Heart right ventricle (tissue), 16 donors: ENCODE measurements around the gene ATP11A. TPM values are rescaled to one million over a fixed set of nuclear protein-coding genes. Genes with fewer than 3 reads are reported as not detected.

ENCODE experiments used
- ATAC-seq, 8 donors: fragments of 200-7000 bp; cut with Tn5 transposase; one replicate each; pipeline ENCODE4 v1.9.1; 2020; ENCODE audit warnings: mild to moderate bottlenecking in 8 of 8, moderate library complexity in 8 of 8, moderate number of reproducible peaks in 1 of 8
- DNase-seq, 2 donors: peaks; one replicate each; pipeline ENCODE4 v3.0.0-alpha.2; 2020
- H3K27ac ChIP-seq, 10 donors: fragments of 200-600 bp; sonication (generic) in 2 of 10; one replicate each; pipeline versions ENCODE4 v1.5.0 to v1.8.0; 2020 to 2022; ENCODE audit warnings: mild to moderate bottlenecking in 3 of 10
- H3K27me3 ChIP-seq, 7 donors: fragments of 200-600 bp; one replicate each; pipeline ENCODE4 v1.8.0; 2021 to 2022; ENCODE audit warnings: mild to moderate bottlenecking in 2 of 7
- H3K36me3 ChIP-seq, 9 donors: fragments of 200-600 bp; sonication (generic) in 1 of 9; one replicate each; pipeline versions ENCODE4 v1.5.0 to v1.8.0; 2020 to 2022; ENCODE audit warnings: mild to moderate bottlenecking in 2 of 9
- H3K4me1 ChIP-seq, 9 donors: fragments of 200-600 bp; sonication (generic) in 1 of 9; one replicate each; pipeline versions ENCODE4 v1.5.0 to v1.8.0; 2020 to 2022; ENCODE audit warnings: mild to moderate bottlenecking in 4 of 9
- H3K4me3 ChIP-seq, 10 donors: fragments of 200-600 bp; sonication (generic) in 2 of 10; one replicate each; pipeline versions ENCODE4 v1.5.0 to v1.8.0; 2020 to 2022; ENCODE audit warnings: mild to moderate bottlenecking in 7 of 10, moderate library complexity in 2 of 10
- H3K9me3 ChIP-seq, 11 donors: fragments of 200-600 bp in 10 of 11; sonication (generic) in 2 of 11; one replicate each; pipeline versions ENCODE4 v1.5.0 to v1.8.0; 2013 to 2022; ENCODE audit warnings: mild to moderate bottlenecking in 2 of 11, control low read depth in 1 of 11, moderate library complexity in 1 of 11
- CTCF ChIP-seq, 9 donors: fragments of 200-600 bp; sonication (generic) in 2 of 9; IDR thresholded peaks; one replicate each; pipeline versions ENCODE4 v1.5.0 to v1.8.0; 2021 to 2022; ENCODE audit warnings: antibody characterized with exemption in 9 of 9, mild to moderate bottlenecking in 5 of 9, moderate library complexity in 1 of 9
- WGBS, 2 donors: extraction: QIAGEN DNeasy Blood & Tissue Kit; methylation state at CpG; one replicate each; pipeline ENCODE4 v1.1.7; 2013; ENCODE audit warnings: inconsistent platforms in 1 of 2; 5-methylcytosine and 5-hydroxymethylcytosine counted together
- intact Hi-C, 10 donors: fragments of 100-400 bp; cut with DNase I; formaldehyde crosslinking; loops; one replicate each; pipeline versions ENCODE4 v1.11.1 to v1.14.2; 2022
- polyA plus RNA-seq, 2 donors: library from polyadenylated mRNA; stranded (reverse); fragments of 200-250 nt; gene quantifications; one replicate each; pipeline ENCODE4 v1.2.3, GENCODE V29; 2013
- total RNA-seq, 10 donors: library from RNA; stranded (reverse); fragmentation: NEBNext Ultra II Directional in 3 of 10; extraction: Animal tissue kit (Norgen Biotek cat#: 25700) in 3 of 10; gene quantifications; one replicate each; pipeline versions ENCODE4 v1.2.1 to v1.2.4, GENCODE V29; 2021 to 2023
- donor health status: Arrhythmogenic right ventricular cardiomyopathy.
- donor health status: ischemic (EF 13 %, LVEDD 7.1; RV severe dilation, severe dysfunction).
- donor health status: healthy with polysubstance abuse.
- donor health status: DM: no; HTN: yes; CAD: no.
- donor health status: DM: no; HTN: no; CAD: no.
- donor health status: ischemic (EF 25% LVEDD 6.9; RV normal size, moderate dysfunction).
- donor health status: ischemic (EF 25% LVEDD 5.7; RV mildly dilated, moderate dysfunction).
- donor health status: healthy.
- donor health status: DM: yes; HTN: yes; CAD: no.
- donor health status: Ischemic cardiomyopathy.
- donor health status: ischemic (EF 35%, LVEDD 5.7; RV mildly dilated, moderate dysfunction).
- donor health status: nonischemic (EF 11% LVEDD 7.7; RV severe dilation, severe dysfunction).
- donor health status: DM: yes; HTN: yes; CAD: no.
- donor health status: PGD.
- donor health status: ischemic (EF 29% LVEDD 5.4; RV normal size, mild dysfunction).
- donor health status: nonischemic (EF 23%, LVEDD 6.1; RV moderate dilation, normal function).

The ATP11A gene
- total and polyA plus RNA-seq, 12 donors: 20.0 to 164 (median 107) TPM

- intact Hi-C loops: no loop called here
- H3K4me1 ChIP-seq: peaks cover 0 to 10% (median 0%) of the 10 kb centered on the region in 9 donors
- no peaks in the 10 kb centered on the region for H3K9me3 ChIP-seq
- no peak for TF ChIP-seq CTCF (IDR thresholded peaks at IDR 0.05)
- WGBS, 2 donors: 71 to 76% methylated on average over 10 of the region's 10 CpGs
- H3K27ac ChIP-seq: no peak overlapping the region
- no peak for DNase-seq
- no peaks in the 10 kb centered on the region for H3K27me3 ChIP-seq
- ATAC-seq: no peak
- no peak overlapping the region for H3K4me3 ChIP-seq
- H3K36me3 ChIP-seq: peaks cover 0 to 97% (median 54%) of the 10 kb centered on the region in 9 donors
Observed at GRCh38 chr13:112824429-112824828, 134.6 kb downstream of the ATP11A start.

- intact Hi-C loops: no loop called here
- no peak for ATAC-seq
- DNase-seq: no peak
Observed at GRCh38 chr13:112825071-112825470, 135.2 kb downstream of the ATP11A start.

GRCh38 chr13:112825875-112826274 is 136.0 kb downstream of the ATP11A start:
- WGBS, 2 donors: 89 to 96% methylated on average over 6 of the region's 6 CpGs
- H3K4me3 ChIP-seq: no peak overlapping the region
- intact Hi-C loops: no loop called here
- no peaks in the 10 kb centered on the region for H3K9me3 ChIP-seq
- no peak overlapping the region for H3K27ac ChIP-seq
- H3K27me3 ChIP-seq: no peaks in the 10 kb centered on the region
- peaks cover 0 to 10% (median 0%) of the 10 kb centered on the region in 9 donors for H3K4me1 ChIP-seq
- no peak for DNase-seq
- TF ChIP-seq CTCF (IDR thresholded peaks at IDR 0.05): no peak
- H3K36me3 ChIP-seq: peaks cover 0 to 97% (median 40%) of the 10 kb centered on the region in 9 donors
- ATAC-seq: no peak

More at GRCh38 chr13:112825071-112825470, 135.2 kb downstream of the ATP11A start:
- Histone ChIP-seq H3K4me3 (no peak overlapping the region), H3K9me3 (no peaks in the 10 kb centered on the region), H3K27me3 (no peaks in the 10 kb centered on the region), H3K4me1 (peaks cover 0 to 10% (median 0%) of the 10 kb centered on the region in 9 donors), H3K36me3 (peaks cover 0 to 97% (median 48%) of the 10 kb centered on the region in 9 donors), H3K27ac (no peak overlapping the region)
- no peak for TF ChIP-seq CTCF (IDR thresholded peaks at IDR 0.05)
- WGBS, 2 donors: 72 to 78% methylated on average over 11 of the region's 11 CpGs

- WGBS, 2 donors: 93 to 94% methylated on average over 14 of the region's 14 CpGs
- intact Hi-C loops: no loop called here
- Histone ChIP-seq H3K36me3 (peaks cover 1 to 97% (median 40%) of the 10 kb centered on the region in 9 donors), H3K27ac (no peak overlapping the region), H3K27me3 (no peaks in the 10 kb centered on the region), H3K4me3 (no peak overlapping the region), H3K9me3 (no peaks in the 10 kb centered on the region), H3K4me1 (peaks cover 0 to 10% (median 0%) of the 10 kb centered on the region in 9 donors)
- no peak for TF ChIP-seq CTCF (IDR thresholded peaks at IDR 0.05)
- ATAC-seq (no peak), DNase-seq (no peak)
Observed at GRCh38 chr13:112826565-112826964, 136.7 kb downstream of the ATP11A start.
